Left ventricle myocardium inferior (tissue), 1 donor: ENCODE data around the gene MSH2. TPM values are rescaled to one million over a fixed set of nuclear protein-coding genes. Genes with fewer than 3 reads are reported as not detected.

Experiments used
- DNase-seq: peaks from one replicate; pipeline ENCODE4 v3.0.0-alpha.2; 2020
- H3K27ac ChIP-seq: fragments of 200-600 bp; replicated peaks from 2 replicates; pipeline ENCODE4 v1.8.0; 2021
- H3K27me3 ChIP-seq: fragments of 200-600 bp; 2 replicates; pipeline ENCODE4 v1.8.0; 2021; ENCODE audit warnings: low read depth
- H3K36me3 ChIP-seq: fragments of 200-600 bp; 2 replicates; pipeline ENCODE4 v1.8.0; 2021
- H3K4me1 ChIP-seq: fragments of 200-600 bp; 2 replicates; pipeline ENCODE4 v1.8.0; 2021
- H3K4me3 ChIP-seq: fragments of 200-600 bp; 2 replicates; pipeline ENCODE4 v1.8.0; 2021; ENCODE audit warnings: mild to moderate bottlenecking, moderate library complexity
- H3K9me3 ChIP-seq: fragments of 200-600 bp; replicated peaks from 2 replicates; pipeline ENCODE4 v1.8.0; 2021
- intact Hi-C: fragments of 100-400 bp; cut with micrococcal nuclease; formaldehyde crosslinking; loops from one replicate; pipeline ENCODE4 v1.11.0; 2022
- total RNA-seq: library from RNA; stranded (reverse); fragmentation: NEBNext Ultra II Directional; extraction: Animal tissue kit (Norgen Biotek cat#: 25700); gene quantifications from one replicate; pipeline ENCODE4 v1.2.1, GENCODE V29; 2021
- TF ChIP-seq, protein P1 (sequence below): fragments of 200-600 bp; IDR thresholded peaks from 2 replicates; pipeline ENCODE4 v1.8.0; 2021; ENCODE audit warnings: antibody characterized with exemption, mild to moderate bottlenecking, borderline replicate concordance
- donor health status: DM: no; HTN: yes; CAD: no; lungs with severe emphysema.

MSH2 gene
- total RNA-seq, 1 donor from 2014 or later, result 14.8 TPM

DNA sequence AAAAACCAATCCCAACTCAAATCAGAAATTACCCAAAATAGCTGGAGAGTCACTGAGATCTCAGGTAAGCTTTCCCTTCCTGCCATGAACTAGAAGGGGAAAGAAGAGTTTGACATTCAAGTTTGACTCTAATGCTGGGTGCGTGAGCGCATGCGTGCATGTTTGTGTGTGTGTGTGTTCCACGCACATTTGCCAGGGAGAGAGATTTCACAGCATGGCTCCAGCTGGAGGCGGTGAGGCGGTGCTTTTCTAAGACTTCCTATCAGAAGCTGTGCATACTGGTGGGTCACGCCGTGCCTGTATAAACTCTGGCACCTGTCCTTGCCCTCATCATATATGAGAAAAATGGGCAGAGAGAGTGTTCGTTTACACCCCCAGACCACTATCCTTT is 116.2 kb downstream of the MSH2 start:
- H3K9me3 ChIP-seq, result no peaks in the 10 kb centered on the region
- peaks cover 12% of the 10 kb centered on the region for H3K4me1 ChIP-seq
- no peak overlapping the region for H3K27ac ChIP-seq
- H3K27me3 ChIP-seq, result peaks cover 36% of the 10 kb centered on the region
- intact Hi-C loops, result no loop called here
- DNase-seq, result no peak
- TF ChIP-seq, protein P1, sequence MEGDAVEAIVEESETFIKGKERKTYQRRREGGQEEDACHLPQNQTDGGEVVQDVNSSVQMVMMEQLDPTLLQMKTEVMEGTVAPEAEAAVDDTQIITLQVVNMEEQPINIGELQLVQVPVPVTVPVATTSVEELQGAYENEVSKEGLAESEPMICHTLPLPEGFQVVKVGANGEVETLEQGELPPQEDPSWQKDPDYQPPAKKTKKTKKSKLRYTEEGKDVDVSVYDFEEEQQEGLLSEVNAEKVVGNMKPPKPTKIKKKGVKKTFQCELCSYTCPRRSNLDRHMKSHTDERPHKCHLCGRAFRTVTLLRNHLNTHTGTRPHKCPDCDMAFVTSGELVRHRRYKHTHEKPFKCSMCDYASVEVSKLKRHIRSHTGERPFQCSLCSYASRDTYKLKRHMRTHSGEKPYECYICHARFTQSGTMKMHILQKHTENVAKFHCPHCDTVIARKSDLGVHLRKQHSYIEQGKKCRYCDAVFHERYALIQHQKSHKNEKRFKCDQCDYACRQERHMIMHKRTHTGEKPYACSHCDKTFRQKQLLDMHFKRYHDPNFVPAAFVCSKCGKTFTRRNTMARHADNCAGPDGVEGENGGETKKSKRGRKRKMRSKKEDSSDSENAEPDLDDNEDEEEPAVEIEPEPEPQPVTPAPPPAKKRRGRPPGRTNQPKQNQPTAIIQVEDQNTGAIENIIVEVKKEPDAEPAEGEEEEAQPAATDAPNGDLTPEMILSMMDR, result no peak
- H3K4me3 ChIP-seq, result no peak overlapping the region
- no peaks in the 10 kb centered on the region for H3K36me3 ChIP-seq

GRCh38 chr2:47519604-47520301 is 116.8 kb downstream of the MSH2 start:
- TF ChIP-seq, protein P1, result no peak
- no peak overlapping the region for H3K4me3 ChIP-seq
- intact Hi-C loops, result no loop called here
- peaks cover 12% of the 10 kb centered on the region for H3K4me1 ChIP-seq
- H3K27me3 ChIP-seq, result peaks cover 36% of the 10 kb centered on the region
- H3K36me3 ChIP-seq, result no peaks in the 10 kb centered on the region
- no peak for DNase-seq
- no peak overlapping the region for H3K27ac ChIP-seq
- H3K9me3 ChIP-seq, result no peaks in the 10 kb centered on the region

- no peaks in the 10 kb centered on the region for H3K36me3 ChIP-seq
- intact Hi-C loops, result no loop called here
- peaks cover 12% of the 10 kb centered on the region for H3K4me1 ChIP-seq
- peaks cover 36% of the 10 kb centered on the region for H3K27me3 ChIP-seq
- TF ChIP-seq, protein P1, result no peak
- DNase-seq, result no peak
- H3K27ac ChIP-seq, result no peak overlapping the region
- peak overlapping the region; percentile 63 for H3K4me3 ChIP-seq
- no peaks in the 10 kb centered on the region for H3K9me3 ChIP-seq
These were observed 117.3 kb downstream of the MSH2 start for GRCh38 chr2:47520302-47520630.

DNA sequence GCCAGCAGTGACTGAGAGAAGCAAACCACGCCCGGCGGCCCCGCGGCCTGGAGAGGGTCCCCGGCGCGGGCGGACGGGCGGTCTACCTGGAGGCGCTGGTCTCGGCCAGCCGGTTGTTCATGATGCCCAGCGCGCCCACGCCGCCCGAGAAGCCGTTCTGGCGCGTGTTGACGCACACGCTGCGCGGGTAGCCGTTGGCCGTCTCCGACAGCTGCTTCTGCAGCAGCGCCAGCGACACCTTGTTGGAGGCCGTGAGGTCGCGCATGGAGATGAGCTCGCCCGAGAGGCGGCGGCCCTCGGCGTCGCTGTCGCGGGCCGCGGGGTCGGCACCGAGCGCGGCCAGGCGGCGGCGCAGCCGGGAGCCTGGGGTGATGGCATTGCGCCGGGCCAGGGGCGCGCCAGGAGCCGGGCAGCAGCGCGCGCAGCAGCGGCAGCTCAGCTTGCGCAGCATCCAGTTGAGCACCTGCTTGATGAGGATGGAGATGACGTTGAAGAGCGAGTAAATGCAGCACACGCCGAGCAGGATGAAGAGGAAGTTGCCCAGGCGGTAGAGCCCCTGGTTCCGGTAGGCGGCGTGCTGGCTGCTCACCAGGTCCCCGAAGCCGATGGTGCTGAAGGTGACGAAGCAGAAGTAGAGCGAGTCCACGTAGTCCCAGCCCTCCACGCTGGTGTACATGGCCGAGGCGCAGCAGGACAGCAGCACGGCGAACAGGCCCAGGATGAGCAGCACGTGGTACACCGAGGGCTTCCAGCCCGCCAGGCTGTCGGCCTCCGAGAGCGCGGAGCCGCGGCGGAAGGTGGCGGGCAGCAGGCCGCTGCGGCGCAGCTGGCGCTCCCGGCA is 118.1 kb downstream of the MSH2 start:
- peaks cover 12% of the 10 kb centered on the region for H3K4me1 ChIP-seq
- peak overlapping the region; percentile 63 for H3K4me3 ChIP-seq
- peaks cover 36% of the 10 kb centered on the region for H3K27me3 ChIP-seq
- no peak overlapping the region for H3K27ac ChIP-seq
- TF ChIP-seq, protein P1, result peak; percentile 46
- intact Hi-C loops, result no loop called here
- H3K9me3 ChIP-seq, result no peaks in the 10 kb centered on the region
- H3K36me3 ChIP-seq, result no peaks in the 10 kb centered on the region
- DNase-seq, result peak; percentile 34

DNA sequence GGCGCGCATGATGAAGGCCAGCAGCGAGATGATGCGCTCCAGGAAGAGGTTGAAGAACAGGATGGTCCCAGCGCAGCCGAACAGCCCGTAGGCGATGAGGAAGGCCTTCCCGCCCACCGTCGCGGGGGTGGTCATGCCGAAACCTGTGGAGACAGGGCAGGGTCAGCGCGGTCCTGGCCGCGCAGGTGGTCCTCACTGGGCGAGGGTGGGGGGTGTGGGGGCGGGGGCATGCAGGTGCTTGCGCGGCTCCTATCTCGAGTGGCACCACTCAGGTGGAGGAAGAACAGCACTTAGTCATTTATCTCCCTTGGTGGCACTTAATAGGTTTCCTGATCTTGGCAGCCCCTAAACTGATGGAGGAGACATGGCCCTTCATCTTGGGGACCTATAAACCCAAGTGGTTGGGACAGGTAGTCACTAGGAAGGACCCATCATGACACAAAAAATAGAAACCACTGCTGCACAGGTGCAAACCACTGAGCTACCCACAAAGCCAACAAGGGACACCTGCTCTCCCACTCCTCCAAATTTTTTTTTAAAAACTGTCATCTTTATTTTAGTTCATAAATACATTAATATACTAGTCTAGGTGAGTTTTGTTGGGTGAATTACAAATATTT is 118.8 kb downstream of the MSH2 start:
- H3K27me3 ChIP-seq, result peaks cover 36% of the 10 kb centered on the region
- H3K4me1 ChIP-seq, result peaks cover 12% of the 10 kb centered on the region
- no peak overlapping the region for H3K27ac ChIP-seq
- TF ChIP-seq, protein P1, result no peak
- H3K4me3 ChIP-seq, result peak overlapping the region; percentile 63
- H3K9me3 ChIP-seq, result no peaks in the 10 kb centered on the region
- intact Hi-C loops, result no loop called here
- DNase-seq, result no peak
- no peaks in the 10 kb centered on the region for H3K36me3 ChIP-seq
